Right lobe of liver (tissue), 6 donors: ENCODE results near the gene ELANE. TPM values are rescaled to one million over a fixed set of nuclear protein-coding genes. Genes with fewer than 3 reads are reported as not detected.
"Not testable (repeated sequence)": the region's sequence is repeated elsewhere in the genome, so short reads cannot be mapped to it uniquely, and the experiment has no call there.

Experiments used
- ATAC-seq, 4 donors: fragments of 200-7000 bp; cut with Tn5 transposase; one replicate each; pipeline ENCODE4 v1.9.1; 2020; ENCODE audit warnings: mild to moderate bottlenecking in 4 of 4, moderate library complexity in 4 of 4
- DNase-seq, 3 donors: peaks; one replicate each; pipeline ENCODE4 v3.0.0-alpha.2; 2020
- H3K27ac ChIP-seq, 3 donors: fragments of 200-600 bp; one replicate each; pipeline ENCODE4 v1.8.0; 2022
- H3K27me3 ChIP-seq, 2 donors: fragments of 200-600 bp; one replicate each; pipeline ENCODE4 v1.8.0; 2022
- H3K36me3 ChIP-seq, 4 donors: fragments of 200-600 bp; sonication (generic) in 1 of 4; one replicate each; pipeline versions ENCODE4 v1.5.1 to v1.8.0; 2017 to 2022; ENCODE audit warnings: control low read depth in 1 of 4
- H3K4me1 ChIP-seq, 4 donors: fragments of 200-600 bp; sonication (generic) in 1 of 4; one replicate each; pipeline versions ENCODE4 v1.5.1 to v1.8.0; 2017 to 2022; ENCODE audit warnings: control low read depth in 1 of 4
- H3K4me3 ChIP-seq, 3 donors: fragments of 200-600 bp; one replicate each; pipeline ENCODE4 v1.8.0; 2022
- H3K9me3 ChIP-seq, 4 donors: fragments of 200-600 bp; sonication (generic) in 1 of 4; one replicate each; pipeline versions ENCODE4 v1.5.1 to v1.8.0; 2017 to 2022; ENCODE audit warnings: control low read depth in 1 of 4
- CTCF ChIP-seq, 4 donors: fragments of 200-600 bp in 3 of 4; fragments of 450-650 bp in 1 of 4; IDR thresholded peaks; one replicate each; pipeline versions ENCODE4 v1.5.1 to v1.8.0; 2016 to 2022; ENCODE audit warnings: antibody characterized with exemption in 4 of 4, mild to moderate bottlenecking in 2 of 4
- POLR2A ChIP-seq: fragments of 450-650 bp; IDR thresholded peaks from one replicate; pipeline ENCODE4 v1.6.1; 2017; ENCODE audit warnings: antibody characterized with exemption, mild to moderate bottlenecking
- WGBS: methylation state at CpG from one replicate; pipeline ENCODE4 v1.1.6; 2018; ENCODE audit warnings: low coverage, low lambda C conversion rate; ENCODE audit not compliant: insufficient coverage; ENCODE audit errors: missing lambda C conversion rate; 5-methylcytosine and 5-hydroxymethylcytosine counted together
- intact Hi-C, 2 donors: fragments of 100-400 bp; cut with DNase I; formaldehyde crosslinking; loops; one replicate each; pipeline versions ENCODE4 v1.11.2 to v1.14.1; 2022
- total RNA-seq, 6 experiments: library from RNA; depleted of rRNA in 2 of 6; stranded (reverse); fragments of >200 nt in 2 of 6; fragmentation: NEBNext Ultra II Directional in 3 of 6; extraction: Animal tissue kit (Norgen Biotek cat#: 25700) in 3 of 6; gene quantifications; one replicate each; pipeline versions ENCODE4 v1.1.0 to v1.2.4, GENCODE V29; 2016 to 2023
- donor health status: DM: no; HTN: yes; CAD: no.
- donor health status: DM: no; HTN: no; CAD: no.
- donor health status: DM: no; HTN: no; CAD: no.
- donor health status: DM: no; HTN: yes; CAD: no.
- donor health status: DM: no; HTN: yes; CAD: no.

The ELANE gene
- total RNA-seq, 6 experiments from 2014 or later, result 0.59 to 4.2 (median 3.3) TPM; not detected in 3

DNA sequence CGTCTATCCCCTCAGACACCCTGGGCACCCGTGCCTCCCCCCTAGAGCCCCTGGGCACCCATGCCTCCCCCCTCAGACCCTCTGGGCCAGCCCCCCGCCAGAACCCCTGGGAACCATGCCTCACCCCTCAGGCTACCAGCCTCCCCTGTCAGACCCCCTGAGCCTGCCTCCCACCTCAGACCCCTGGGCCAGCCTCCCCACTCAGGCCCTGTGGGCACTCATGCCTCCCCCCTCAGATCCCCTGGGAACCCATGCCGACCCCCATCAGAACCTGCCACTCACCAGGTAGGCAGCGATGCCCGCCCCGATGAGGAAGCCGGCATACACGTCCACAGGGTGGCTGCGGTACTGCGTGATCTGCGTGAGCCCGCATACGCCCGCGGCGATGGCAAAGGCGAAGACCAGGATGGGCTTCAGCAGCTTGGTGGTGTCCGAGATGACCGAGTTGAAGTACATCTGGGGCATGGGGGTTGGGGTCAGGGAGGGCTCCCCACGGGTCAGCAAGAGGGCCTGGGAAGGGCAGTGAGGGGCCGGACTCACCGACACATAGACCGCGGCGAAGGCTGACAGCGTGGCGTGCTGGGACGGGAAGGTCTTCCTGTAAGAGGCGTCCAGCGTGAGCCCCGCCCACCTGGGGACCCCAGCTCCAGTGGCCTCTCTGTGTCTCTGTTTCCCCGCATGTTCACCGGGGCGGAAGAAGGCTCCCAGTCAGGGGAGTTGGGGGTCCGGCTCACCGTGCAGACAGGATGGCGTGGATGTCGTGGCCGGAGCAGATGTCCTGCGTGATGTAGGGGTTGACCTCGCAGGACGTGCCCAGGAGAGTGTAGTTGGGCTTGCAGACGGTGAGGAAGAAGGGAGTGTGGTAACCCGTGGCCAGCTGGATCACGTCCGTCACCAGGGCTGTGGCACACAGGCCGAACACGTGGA, 37.7 kb upstream of the ELANE start:
- ATAC-seq (peak in 3 of 4 donors; percentile 3 to 28 (median 5)), DNase-seq (no peak)
- H3K9me3 ChIP-seq, result no peaks in the 10 kb centered on the region
- no peaks in the 10 kb centered on the region for H3K27me3 ChIP-seq
- H3K4me1 ChIP-seq, result no peaks in the 10 kb centered on the region
- peaks cover 11 to 29% (median 19%) of the 10 kb centered on the region in 4 donors for H3K36me3 ChIP-seq
- intact Hi-C loops, result no loop called here
- no peak for TF ChIP-seq CTCF (IDR thresholded peaks at IDR 0.05)
- TF ChIP-seq POLR2A, result no peak
- H3K27ac ChIP-seq, result no peak overlapping the region
- no peak overlapping the region for H3K4me3 ChIP-seq
- 85% methylated on average over 8 of the region's 49 CpGs for WGBS

GRCh38 chr19:815079-815774, 36.9 kb upstream of the ELANE start:
- Histone ChIP-seq H3K27ac (no peak overlapping the region), H3K4me3 (no peak overlapping the region), H3K4me1 (no peaks in the 10 kb centered on the region), H3K9me3 (no peaks in the 10 kb centered on the region), H3K36me3 (peaks cover 8 to 21% (median 13%) of the 10 kb centered on the region in 4 donors), H3K27me3 (no peaks in the 10 kb centered on the region)
- TF ChIP-seq CTCF (IDR thresholded peaks at IDR 0.05), result no peak
- TF ChIP-seq POLR2A, result no peak
- no CpG with 5 or more reads among the region's 47 CpGs for WGBS
- intact Hi-C loops, result no loop called here
- ATAC-seq, result peak in 2 of 4 donors; percentile 3 to 13
- DNase-seq, result no peak

DNA sequence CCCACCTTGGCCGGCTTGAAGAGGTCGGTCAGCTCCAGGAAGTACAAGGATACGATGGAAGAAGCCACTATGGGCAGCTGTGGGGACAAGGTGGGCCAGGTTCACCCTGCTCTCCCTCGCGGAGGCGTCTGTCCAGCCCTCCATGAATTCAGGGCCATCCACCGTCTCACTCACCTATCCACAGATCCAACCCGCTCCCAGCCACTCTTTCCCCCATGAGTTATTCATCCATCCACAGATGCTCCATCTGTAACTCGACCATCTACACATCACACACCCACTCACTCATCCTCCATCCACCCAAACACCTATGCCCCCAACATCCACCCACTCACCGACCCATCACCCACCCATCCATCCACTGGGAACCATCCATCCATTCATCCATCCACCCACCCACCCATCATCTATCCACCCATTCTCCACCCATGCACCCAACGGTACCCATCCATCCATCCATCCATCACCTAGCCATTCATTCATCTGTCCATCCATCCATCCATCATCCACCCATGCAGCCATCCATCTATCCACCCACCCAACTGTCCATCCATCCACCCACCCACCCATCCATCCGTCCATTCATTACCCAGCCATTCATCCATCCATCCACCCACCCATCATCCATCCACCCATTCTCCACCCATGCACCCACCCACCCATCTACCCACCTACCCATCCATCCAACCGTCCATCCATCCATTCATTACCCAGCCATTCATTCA, 36.2 kb upstream of the ELANE start:
- no peaks in the 10 kb centered on the region for H3K27me3 ChIP-seq
- H3K9me3 ChIP-seq, result no peaks in the 10 kb centered on the region
- no peaks in the 10 kb centered on the region for H3K4me1 ChIP-seq
- peaks cover 3 to 14% (median 6%) of the 10 kb centered on the region in 4 donors for H3K36me3 ChIP-seq
- 98% methylated on average over 5 of the region's 13 CpGs for WGBS
- DNase-seq, result no peak
- TF ChIP-seq POLR2A (no peak), CTCF (IDR thresholded peaks at IDR 0.05) (no peak)
- intact Hi-C loops, result no loop called here
- ATAC-seq, result no peak
- H3K27ac ChIP-seq, result no peak overlapping the region
- H3K4me3 ChIP-seq, result no peak overlapping the region

DNA sequence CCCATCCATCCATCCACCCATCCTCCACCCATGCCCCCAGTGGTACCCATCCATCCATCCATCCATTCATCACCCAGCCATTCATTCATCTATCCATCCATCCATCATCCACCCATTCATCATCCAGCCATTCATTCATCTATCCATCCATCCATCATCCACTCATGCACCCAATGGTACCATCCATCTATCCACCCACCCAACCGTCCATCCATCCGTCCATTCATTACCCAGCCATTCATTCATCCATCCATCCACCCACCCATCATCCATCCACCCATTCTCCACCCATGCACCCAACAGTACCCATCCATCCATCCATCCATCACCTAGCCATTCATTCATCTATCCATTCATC, 35.6 kb upstream of the ELANE start:
- 70% methylated on average over 2 of the region's 2 CpGs for WGBS
- H3K4me3 ChIP-seq, result no peak overlapping the region

GRCh38 chr19:820212-820611, 31.9 kb upstream of the ELANE start:
- H3K27me3 ChIP-seq, H3K27ac ChIP-seq, ATAC-seq, H3K9me3 ChIP-seq, intact Hi-C loops, H3K4me3 ChIP-seq, H3K36me3 ChIP-seq, H3K4me1 ChIP-seq, DNase-seq: not testable (repeated sequence)
- WGBS, result 78% methylated on average over 3 of the region's 5 CpGs

More for the DNA sequence above, 35.6 kb upstream of the ELANE start:
- intact Hi-C loops, result no loop called here
- no peak for DNase-seq
- TF ChIP-seq CTCF (IDR thresholded peaks at IDR 0.05) (no peak), POLR2A (no peak)
- Histone ChIP-seq H3K27ac (no peak overlapping the region), H3K9me3 (no peaks in the 10 kb centered on the region), H3K4me1 (peaks cover 0 to 1% (median 0%) of the 10 kb centered on the region in 4 donors), H3K36me3 (peaks cover 0 to 9% (median 2%) of the 10 kb centered on the region in 4 donors), H3K27me3 (no peaks in the 10 kb centered on the region)
- ATAC-seq, result no peak
